Hematopoietic multipotent progenitor cell treated with erythropoietin and hydrocortisone succinate and interleukin-3 and kit ligand, for 8 days (in vitro differentiated cells): ENCODE results near the gene NR2F1-AS1.
"Not testable (repeated sequence)": the region's sequence is repeated elsewhere in the genome, so short reads cannot be mapped to it uniquely, and the experiment has no call there.

Experiments used
- DNase-seq: peaks from one replicate; pipeline ENCODE4 v3.0.0-alpha.2; 2015

Gene NR2F1-AS1

GRCh38 chr5:93422652-93423280, 158.3 kb downstream of the NR2F1-AS1 start:
- no peak for DNase-seq

- no peak for DNase-seq
Measured at GRCh38 chr5:93421987-93422401, 159.0 kb downstream of the NR2F1-AS1 start.

- no peak for DNase-seq
Measured at GRCh38 chr5:93421468-93421867, 159.6 kb downstream of the NR2F1-AS1 start.

- no peak for DNase-seq
Measured at GRCh38 chr5:93417490-93417889, 163.5 kb downstream of the NR2F1-AS1 start.

- no peak for DNase-seq
Measured at GRCh38 chr5:93415819-93416218, 165.2 kb downstream of the NR2F1-AS1 start.

GRCh38 chr5:93411716-93412115, 169.3 kb downstream of the NR2F1-AS1 start:
- no peak for DNase-seq

- no peak for DNase-seq
Measured at GRCh38 chr5:93409691-93410090, 171.3 kb downstream of the NR2F1-AS1 start.

GRCh38 chr5:93407454-93407853, 173.6 kb downstream of the NR2F1-AS1 start:
- no peak for DNase-seq

- no peak for DNase-seq
Measured at GRCh38 chr5:93406971-93407401, 174.0 kb downstream of the NR2F1-AS1 start.

- no peak for DNase-seq
Measured at GRCh38 chr5:93404246-93404645, 176.8 kb downstream of the NR2F1-AS1 start.

- DNase-seq, result no peak
Measured at GRCh38 chr5:93403141-93403928, 177.7 kb downstream of the NR2F1-AS1 start.

GRCh38 chr5:93402451-93402850, 178.6 kb downstream of the NR2F1-AS1 start:
- no peak for DNase-seq

GRCh38 chr5:93401634-93402213, 179.3 kb downstream of the NR2F1-AS1 start:
- DNase-seq, result no peak

- no peak for DNase-seq
Measured at GRCh38 chr5:93399675-93400074, 181.3 kb downstream of the NR2F1-AS1 start.

- no peak for DNase-seq
Measured at GRCh38 chr5:93395971-93396379, 185.0 kb downstream of the NR2F1-AS1 start.

- DNase-seq, result no peak
Measured at GRCh38 chr5:93395010-93395409, 186.0 kb downstream of the NR2F1-AS1 start.

- DNase-seq, result no peak
Measured at GRCh38 chr5:93394301-93394700, 186.7 kb downstream of the NR2F1-AS1 start.

- not testable (repeated sequence) for DNase-seq
Measured at GRCh38 chr5:93391169-93391568, 189.8 kb downstream of the NR2F1-AS1 start.

GRCh38 chr5:93385655-93386054, 195.4 kb downstream of the NR2F1-AS1 start:
- no peak for DNase-seq

GRCh38 chr5:93384995-93385394, 196.0 kb downstream of the NR2F1-AS1 start:
- DNase-seq, result no peak

GRCh38 chr5:93384026-93384425, 197.0 kb downstream of the NR2F1-AS1 start:
- no peak for DNase-seq

GRCh38 chr5:93382188-93382825, 198.7 kb downstream of the NR2F1-AS1 start:
- DNase-seq, result no peak

GRCh38 chr5:93381057-93381456, 200.0 kb downstream of the NR2F1-AS1 start:
- DNase-seq, result no peak

GRCh38 chr5:93378073-93378472, 202.9 kb downstream of the NR2F1-AS1 start:
- DNase-seq, result no peak
